ENCODE results near the gene DNAH1.
A peak's percentile ranks its signal among the peaks of the same experiment; 100 is the strongest.

DNAH1 gene

DNA sequence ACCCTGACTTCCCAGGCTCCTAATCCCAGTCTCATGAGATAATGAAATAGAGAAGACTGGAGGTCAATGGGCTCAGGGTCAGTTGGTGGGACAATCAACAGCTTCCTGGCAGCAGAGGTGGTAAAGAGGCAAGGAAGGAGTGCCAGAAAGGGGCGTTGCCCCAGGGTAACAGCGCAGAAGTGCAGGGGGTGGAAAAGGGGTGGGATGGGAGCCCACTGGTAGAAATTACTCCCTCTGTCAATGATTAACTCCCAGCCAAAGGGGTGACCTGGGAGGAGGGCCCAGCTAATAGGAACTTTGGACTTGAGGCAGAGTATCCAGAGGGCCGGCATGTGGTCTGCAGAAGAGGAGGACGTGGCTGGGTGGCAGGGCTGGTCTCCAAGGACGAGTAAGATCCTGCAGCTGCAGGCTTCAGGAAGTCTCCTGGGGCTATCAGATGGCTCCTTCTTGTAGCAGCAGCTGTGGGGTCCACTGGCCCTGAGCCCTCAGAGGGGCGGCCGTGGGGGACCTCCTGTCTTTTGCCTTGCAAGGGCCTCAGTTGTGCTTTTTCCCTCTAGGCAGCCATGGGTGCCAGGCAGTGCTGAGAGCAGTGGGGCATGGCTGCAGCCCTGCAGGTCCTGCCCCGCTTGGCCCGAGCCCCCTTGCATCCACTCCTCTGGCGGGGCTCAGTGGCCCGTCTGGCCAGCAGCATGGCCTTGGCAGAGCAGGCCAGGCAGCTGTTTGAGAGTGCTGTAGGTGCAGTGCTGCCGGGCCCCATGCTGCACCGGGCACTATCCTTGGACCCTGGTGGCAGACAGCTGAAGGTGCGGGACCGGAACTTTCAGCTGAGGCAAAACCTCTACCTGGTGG, 26.1 kb upstream of the DNAH1 start:
- DNase-seq = no peak
- in situ Hi-C loops (cut with HindIII; ENCODE audit: low pct_ligation_motif_present, low pct_unique_long_range_greater_than_20kb, low sequenced_read_pairs) = no loop called here

DNA sequence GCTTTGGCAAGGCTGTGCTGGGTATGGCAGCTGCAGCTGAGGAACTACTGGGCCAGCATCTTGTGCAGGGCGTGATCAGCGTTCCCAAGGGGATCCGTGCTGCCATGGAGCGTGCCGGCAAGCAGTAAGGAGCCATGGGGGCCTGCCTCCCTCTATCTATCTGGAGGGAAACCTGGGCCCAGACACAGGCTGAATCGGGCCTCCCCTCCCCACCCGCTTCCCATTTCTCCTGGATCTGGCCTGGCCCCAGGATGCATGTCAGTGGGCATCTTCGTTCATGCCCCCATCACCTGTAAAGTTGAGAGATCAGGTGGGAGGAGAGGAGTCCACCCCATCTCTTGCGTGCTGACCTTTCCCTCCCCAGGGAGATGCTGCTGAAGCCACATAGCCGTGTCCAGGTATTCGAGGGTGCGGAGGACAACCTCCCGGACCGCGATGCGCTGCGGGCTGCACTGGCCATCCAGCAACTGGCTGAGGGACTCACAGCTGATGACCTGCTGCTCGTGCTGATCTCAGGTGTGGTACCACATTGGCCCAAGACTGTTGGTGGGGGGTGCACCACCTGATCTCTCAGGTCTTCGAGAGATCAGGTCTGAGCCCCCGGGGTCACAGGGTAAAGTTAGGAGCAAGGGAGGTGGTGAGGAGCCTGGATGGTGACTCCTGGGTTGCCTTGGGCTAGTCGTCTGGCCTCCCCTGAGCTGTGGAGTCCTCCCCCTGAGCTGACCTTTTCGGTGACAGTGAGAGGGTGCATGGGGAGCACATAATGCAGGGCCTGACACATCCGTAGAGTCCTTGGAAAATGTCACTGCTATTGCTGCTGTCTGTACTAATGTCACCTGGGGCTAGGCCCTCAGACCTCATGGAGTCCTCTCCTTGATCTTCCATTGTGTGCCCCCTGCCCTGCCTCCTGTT, 25.3 kb upstream of the DNAH1 start:
- DNase-seq = no peak
- in situ Hi-C loops (cut with HindIII; ENCODE audit: low pct_ligation_motif_present, low pct_unique_long_range_greater_than_20kb, low sequenced_read_pairs) = no loop called here

DNA sequence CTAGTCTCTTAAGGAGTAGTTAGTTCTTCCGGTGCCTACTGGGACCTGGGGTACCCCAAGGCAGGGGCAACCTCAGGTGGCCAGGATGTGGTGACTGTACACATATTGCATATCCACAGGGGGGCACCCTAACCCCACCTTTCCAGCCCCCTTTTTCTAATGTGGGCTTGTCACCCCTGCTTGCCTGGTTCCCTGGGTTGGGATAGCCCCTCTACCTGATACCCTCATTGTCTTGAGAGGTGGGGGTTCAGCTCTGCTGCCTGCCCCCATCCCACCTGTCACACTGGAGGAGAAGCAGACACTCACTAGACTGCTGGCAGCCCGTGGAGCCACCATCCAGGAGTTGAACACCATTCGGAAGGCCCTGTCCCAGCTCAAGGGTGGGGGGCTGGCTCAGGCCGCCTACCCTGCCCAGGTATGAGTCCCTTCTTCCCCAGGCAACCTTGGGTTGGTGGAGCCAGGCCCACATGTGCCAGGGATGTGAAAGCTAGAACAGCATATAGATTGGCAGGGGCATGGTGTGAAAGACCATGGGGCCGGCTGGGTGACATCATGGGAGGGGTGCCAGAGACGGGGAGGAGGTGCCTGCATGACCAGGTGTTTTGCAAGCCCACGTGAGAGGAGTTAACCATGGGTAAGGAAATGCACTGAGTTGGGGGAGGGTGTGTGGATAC, 24.5 kb upstream of the DNAH1 start:
- in situ Hi-C loops (cut with HindIII; ENCODE audit: low pct_ligation_motif_present, low pct_unique_long_range_greater_than_20kb, low sequenced_read_pairs) = no loop called here
- DNase-seq = peak; percentile 16

DNA sequence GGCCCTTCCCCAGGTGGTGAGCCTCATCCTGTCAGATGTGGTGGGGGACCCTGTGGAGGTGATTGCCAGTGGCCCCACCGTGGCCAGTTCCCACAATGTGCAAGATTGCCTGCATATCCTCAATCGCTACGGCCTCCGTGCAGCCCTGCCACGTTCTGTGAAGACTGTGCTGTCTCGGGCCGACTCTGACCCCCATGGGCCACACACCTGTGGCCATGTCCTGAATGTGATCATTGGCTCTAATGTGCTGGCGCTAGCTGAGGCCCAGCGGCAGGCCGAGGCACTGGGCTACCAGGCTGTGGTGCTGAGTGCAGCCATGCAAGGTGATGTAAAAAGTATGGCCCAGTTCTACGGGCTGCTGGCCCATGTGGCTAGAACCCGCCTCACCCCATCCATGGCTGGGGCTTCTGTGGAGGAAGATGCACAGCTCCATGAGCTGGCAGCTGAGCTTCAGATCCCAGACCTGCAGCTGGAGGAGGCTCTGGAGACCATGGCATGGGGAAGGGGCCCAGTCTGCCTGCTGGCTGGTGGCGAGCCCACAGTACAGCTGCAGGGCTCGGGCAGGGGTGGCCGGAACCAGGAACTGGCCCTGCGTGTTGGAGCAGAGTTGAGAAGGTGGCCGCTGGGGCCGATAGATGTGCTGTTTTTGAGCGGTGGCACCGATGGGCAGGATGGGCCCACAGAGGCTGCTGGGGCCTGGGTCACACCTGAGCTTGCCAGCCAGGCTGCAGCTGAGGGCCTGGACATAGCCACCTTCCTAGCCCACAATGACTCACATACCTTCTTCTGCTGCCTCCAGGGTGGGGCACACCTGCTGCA, 23.7 kb upstream of the DNAH1 start:
- no peak for DNase-seq
- in situ Hi-C loops (cut with HindIII; ENCODE audit: low pct_ligation_motif_present, low pct_unique_long_range_greater_than_20kb, low sequenced_read_pairs) = no loop called here

DNA sequence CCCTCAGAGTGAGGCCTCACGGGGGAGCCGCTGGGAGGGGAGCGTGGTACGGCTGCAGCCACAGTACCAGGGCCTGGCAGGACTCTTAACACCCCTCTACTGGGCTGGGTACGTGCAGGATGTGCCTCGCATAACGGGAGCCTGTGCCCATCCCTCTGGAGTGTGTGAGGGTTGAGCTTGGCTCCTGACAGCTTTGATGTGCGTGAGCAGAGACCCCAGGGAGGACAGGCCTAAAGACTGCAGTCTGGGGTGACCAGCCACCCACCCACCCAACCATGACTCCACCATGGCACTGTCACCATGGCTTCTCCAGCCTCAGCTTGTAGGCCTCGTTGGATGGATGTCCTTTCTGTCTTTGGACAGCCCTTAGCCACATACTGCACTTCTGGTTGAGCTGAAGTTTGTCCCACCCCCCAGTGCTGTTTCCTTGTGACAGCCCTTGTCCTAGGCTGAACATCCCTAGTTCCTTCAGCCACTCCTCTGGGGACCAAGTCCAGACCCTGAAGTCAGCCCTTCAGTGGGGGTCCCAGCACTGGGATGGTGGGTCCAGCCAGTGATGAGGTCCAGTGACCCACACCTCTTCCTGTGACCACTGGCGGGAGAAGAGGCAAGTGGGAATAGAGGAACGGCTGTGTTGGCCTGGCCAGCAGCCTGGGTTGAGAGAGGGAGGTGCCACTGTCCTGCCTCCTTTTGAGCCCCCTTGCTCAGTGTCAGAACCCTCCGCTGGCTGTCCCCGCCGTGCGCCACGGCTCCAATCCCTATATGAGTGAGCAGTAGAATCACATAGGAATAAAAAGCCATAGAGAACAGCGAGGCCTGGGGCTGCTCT, 22.4 kb upstream of the DNAH1 start:
- DNase-seq = no peak
- in situ Hi-C loops (cut with HindIII; ENCODE audit: low pct_ligation_motif_present, low pct_unique_long_range_greater_than_20kb, low sequenced_read_pairs) = no loop called here

DNA sequence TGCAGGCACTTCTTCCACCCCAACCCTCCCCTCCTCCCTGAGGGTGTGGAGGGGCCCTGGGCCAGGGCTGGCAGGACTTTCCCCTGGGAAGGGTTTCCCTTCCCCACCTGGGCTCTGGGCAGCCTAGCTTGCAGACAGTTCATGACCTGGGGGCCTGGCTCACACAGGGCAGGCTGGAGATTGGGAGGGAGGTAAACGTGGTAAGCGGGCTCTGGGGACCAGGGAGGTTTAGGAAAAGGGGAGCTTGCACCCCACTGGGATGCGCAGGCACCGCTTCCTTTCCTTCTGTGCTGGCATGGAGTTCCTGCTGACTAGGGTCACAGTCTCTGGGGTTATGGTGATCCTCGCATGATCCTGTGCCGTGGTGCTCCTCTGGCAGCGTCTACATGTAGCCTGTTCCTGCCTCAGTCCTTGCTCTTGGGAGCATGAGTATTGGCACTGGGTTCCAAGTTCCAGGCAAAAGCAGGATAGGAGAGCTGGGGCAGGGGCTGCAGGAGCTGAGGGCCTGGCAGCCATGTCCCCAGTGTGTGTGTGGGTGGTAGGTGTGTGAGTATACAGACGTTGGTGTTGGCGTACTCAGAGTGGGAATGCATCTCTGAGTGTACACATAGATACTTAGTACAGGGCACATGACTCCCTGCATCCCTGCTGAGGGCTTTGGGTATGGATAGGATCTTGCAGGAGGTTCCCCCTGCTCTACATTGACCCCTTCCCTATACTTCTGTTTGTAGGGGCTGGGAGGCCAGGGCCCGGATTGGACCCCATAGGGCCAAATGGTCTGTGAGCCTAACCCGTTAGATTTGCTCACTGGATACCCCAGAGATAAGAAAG, 21.6 kb upstream of the DNAH1 start:
- in situ Hi-C loops (cut with HindIII; ENCODE audit: low pct_ligation_motif_present, low pct_unique_long_range_greater_than_20kb, low sequenced_read_pairs) = no loop called here
- DNase-seq = no peak

DNA sequence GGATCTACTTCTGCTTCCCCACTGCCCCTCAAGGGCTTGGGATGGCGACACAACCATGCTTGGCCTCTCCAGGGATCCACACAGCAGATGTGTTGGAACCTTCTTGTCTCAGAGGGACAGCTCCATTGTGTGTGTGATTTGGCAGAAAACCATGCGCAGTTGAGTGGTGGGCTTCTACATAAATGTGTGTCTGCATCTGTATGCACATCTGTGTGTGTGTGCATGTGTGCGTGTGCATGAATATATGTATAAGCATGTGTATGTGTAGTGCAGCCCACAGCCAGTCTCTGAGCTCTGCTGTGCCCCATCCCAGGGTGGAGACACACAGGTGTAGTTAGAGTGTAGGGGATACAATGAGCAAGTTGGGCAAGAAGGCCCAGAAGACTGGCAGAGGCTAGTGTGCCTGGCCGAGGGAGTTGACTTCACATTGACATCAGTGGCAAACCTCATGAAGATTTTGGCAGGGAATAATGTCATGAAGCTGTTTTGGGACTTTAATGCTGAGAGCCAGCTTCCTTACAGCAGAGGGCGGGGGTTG, 20.4 kb upstream of the DNAH1 start:
- in situ Hi-C loops (cut with HindIII; ENCODE audit: low pct_ligation_motif_present, low pct_unique_long_range_greater_than_20kb, low sequenced_read_pairs) = no loop called here
- DNase-seq = no peak

DNA sequence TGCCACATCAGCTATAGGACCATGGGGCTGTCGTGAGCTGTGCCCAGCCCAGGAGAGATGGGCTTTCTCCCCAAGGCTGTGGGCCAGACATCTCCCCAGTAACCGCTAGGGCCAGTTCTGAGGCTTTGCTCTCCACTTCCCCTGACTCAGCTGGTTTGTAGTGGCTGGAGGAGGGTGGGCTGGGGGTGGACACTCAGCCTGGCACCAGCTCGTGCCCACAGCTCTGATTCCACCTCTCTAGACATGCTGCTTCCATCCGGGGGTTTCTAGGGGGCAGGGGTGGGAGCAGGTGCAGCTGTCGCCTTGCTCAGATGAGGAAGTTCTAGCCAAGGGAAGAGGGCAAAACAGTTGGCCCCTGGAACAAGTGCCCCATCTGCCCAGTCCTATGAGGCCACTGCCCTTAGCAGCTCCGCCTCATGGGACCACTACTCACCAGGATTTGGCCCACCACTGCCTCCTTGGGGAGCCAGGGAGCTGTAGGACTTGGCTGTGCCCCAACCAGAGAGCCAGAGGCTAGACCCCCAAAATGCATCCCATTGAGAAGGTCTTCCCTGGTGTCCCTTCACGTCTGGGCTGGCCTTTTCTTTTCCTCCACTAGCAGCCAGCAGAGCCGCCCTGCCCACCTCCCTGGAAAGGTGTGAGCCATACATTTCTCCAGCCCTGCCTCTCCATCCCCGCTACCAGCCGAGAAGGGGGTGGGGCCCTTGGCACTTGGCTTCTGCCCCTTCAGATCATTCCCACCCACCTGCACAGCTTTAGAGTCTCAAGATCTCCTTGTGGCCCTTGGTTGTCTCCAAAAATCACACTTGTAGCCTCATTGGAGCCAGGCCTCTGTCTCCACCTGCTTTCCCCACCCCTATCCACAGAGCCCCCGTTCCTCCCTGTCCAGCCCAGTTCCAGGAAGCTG, 18.6 kb upstream of the DNAH1 start:
- DNase-seq = no peak
- in situ Hi-C loops (cut with HindIII; ENCODE audit: low pct_ligation_motif_present, low pct_unique_long_range_greater_than_20kb, low sequenced_read_pairs) = no loop called here

DNA sequence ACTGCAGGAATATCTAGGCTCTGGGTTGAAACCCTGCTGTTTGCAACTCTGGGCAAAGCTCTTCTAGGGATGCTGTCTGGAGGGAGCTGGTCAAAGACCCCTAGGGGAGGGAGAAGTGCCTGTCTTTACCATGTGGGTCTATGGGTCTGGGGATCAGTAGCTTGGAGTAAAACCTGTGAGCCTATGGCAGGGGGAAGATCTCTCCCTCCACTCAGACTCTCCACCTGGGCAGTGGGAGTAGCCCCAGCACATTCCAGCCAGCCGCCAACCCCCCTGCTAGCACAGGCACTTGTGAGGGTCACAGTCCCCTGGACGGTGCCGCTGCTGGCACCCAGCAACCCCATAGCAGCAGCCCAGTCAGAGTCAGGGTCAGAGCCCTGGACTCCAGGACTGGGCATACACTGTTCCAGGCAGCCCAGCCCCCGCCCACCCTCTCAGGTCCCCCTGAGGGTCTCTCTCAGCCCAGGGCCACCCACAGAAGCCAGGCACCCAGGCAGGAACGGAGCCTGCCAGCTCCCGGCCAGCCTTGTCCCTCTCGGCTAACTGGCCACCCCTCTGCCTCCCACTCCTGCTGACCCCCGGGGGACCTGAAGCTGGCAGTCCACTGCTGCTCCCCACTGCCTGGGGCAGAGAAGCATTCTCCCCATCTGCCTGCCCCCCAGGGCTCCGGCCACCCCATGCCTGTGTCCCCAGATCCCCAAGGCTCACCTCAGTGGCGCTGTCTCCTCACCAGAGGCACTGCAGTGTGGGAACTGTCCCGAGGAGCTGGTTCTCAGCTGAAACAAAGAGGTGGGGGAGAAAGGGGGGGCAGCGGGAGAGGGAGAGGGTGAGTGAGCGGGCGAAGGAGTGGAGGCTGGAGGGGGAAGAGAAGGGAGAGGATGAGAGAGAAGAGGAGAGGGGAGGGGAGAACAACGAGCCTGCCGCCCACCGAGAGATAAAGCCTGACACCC, 17.7 kb upstream of the DNAH1 start:
- no peak for DNase-seq
- in situ Hi-C loops (cut with HindIII; ENCODE audit: low pct_ligation_motif_present, low pct_unique_long_range_greater_than_20kb, low sequenced_read_pairs) = no loop called here

DNA sequence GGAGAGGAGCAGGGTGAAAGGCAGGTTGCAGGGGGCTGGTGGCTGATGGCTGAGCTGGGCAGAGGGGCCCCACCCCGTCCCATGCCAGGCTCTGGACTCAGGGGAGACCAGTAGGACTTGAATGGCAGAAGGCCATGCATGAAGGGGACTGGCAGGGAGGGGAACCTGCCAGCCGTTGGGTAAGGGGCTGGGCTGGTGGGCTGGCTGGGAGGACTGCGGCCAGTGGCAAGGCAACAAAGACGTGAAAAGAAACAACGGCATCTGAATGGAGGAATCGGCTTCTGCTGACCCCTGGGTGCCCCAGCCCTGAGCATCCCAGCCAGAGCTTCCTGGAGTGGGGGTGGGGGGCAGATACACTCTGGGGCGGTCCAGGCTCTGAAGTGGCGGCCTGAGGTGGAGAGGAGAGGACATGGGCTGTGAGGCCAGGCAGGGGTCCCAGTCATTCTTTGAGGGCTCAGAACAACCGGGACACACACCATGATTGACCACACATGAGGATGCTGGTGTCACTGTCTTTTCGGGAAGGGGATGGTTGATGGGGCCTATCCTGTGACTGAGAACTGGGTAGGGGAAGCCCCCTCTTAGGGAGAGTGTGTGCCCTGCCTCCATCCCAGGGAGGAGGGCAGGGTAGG, 16.8 kb upstream of the DNAH1 start:
- in situ Hi-C loops (cut with HindIII; ENCODE audit: low pct_ligation_motif_present, low pct_unique_long_range_greater_than_20kb, low sequenced_read_pairs) = no loop called here
- DNase-seq = no peak

DNA sequence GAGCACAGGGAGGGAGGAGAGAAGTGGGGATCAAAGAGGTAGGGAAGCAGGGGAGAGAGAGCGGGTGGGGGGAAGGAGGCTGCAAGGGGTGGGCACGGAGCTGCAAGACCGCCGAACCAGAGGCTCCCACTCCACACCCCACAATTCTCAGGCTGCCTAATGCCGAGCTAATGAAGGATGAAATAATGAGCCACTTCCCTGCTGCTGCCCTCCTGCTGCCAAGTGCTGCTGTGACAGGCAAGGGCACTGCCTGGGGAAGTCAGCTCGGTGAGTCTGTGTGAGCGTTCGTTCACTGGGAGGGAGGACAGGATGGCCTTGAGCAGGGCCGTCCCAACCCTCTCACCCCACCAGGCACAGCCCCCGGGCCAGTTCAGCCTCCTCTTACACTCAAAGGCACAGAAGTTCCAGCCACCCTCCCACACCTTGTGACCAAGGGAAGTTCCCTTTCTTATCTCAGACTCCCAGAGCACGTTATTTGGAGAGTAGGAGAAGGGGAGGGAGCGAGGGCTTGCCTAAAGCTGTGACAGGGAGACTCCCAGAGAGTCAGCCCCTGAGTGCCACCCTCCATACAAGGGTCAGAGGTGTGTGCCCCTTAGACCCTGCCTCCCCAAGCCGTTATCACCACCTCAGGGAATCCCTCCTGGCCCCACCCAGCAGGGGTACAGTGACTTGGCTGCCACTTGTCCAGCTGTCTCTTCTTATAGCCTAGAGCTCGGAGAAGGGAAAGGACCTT, 16.1 kb upstream of the DNAH1 start:
- in situ Hi-C loops (cut with HindIII; ENCODE audit: low pct_ligation_motif_present, low pct_unique_long_range_greater_than_20kb, low sequenced_read_pairs) = no loop called here
- no peak for DNase-seq

DNA sequence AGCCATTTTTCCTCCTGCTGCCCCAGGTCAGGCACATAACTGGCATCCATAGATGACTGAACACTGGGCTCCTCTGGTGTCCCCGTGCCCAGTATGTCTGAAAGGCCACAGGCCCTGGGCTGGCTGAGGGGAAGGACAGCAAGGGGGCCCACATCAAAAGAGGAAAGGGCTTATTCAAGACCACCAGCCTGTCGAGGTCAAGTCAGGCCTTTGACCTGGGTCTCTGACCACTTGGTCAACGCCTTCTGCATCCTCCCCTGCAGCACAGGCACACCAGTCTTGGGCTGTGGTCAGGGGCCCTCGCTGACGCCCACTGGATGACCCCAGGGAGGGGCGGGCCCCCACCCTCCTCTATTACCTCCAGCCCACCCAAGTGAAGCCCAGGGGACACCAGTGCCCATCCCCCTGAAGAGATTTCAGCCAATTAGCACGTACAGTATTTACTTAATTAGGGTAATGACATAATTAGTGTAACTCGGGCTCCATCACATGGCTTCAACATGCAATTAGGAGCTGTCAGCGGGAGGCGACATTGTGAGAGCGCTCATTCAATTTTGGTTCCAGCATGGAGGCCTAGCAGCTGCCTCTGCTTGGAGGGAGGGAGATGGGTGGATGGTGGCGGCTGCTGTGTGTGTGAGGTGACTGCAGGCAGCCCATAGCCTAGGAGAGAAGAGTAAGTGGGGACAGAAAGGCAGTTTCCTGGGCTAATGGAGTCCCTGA, 13.5 kb upstream of the DNAH1 start:
- no peak for DNase-seq
- in situ Hi-C loops (cut with HindIII; ENCODE audit: low pct_ligation_motif_present, low pct_unique_long_range_greater_than_20kb, low sequenced_read_pairs) = no loop called here

DNA sequence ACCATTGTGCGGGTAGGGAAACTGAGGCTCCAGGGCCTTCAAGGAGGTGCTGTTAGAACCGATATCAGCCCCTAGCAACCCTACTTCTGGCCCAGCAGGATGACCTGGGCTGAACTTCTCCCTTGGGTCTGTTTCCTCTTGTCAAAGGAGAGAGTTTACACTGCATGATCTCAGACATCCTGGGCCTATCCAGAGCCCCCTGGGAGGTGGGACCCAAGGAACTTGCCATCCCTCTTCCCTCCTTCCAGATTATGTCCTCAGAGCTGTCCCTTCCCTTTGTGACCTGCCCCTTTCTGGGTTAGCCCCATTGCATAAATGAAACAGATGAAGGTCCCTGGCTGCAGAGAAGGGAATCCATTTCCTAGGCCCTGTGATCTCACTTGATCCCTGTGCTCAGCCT, 12.3 kb upstream of the DNAH1 start:
- in situ Hi-C loops (cut with HindIII; ENCODE audit: low pct_ligation_motif_present, low pct_unique_long_range_greater_than_20kb, low sequenced_read_pairs) = no loop called here
- no peak for DNase-seq
